ENCODE results near the gene ATP4A.

DNA sequence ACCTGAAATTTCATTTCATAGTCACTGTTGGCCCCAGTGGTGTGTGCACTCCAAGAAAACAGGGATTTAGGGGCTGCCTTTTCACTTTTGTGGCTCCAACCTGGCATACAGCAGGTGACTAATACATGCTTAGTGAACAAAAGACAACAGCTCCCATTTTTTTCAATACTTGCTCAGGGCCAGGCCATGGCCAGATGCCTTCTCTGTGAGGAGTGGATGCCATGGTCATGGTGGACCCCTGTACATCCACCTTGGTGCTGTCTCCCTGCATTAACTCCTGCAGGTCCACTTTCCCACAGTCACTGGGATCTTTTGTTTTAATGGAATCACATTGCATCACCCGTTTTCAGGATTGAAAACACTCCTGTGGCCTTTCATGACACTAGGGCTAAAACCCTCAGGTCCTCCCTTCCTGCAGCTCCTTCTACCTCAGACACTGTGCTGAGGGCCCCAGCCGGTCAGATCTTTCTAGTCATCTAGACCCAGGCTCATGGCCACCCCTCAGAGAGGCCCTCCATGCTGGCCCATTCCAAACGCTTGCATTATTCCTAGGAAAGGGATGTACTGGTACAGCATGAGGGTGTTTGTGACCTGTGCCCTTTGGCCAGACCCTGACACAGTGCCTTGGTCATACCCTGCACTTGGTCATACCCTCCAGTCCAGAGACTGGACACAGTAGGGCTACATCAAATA, 19.2 kb downstream of the ATP4A start:
- TF ChIP-seq, protein P1, sequence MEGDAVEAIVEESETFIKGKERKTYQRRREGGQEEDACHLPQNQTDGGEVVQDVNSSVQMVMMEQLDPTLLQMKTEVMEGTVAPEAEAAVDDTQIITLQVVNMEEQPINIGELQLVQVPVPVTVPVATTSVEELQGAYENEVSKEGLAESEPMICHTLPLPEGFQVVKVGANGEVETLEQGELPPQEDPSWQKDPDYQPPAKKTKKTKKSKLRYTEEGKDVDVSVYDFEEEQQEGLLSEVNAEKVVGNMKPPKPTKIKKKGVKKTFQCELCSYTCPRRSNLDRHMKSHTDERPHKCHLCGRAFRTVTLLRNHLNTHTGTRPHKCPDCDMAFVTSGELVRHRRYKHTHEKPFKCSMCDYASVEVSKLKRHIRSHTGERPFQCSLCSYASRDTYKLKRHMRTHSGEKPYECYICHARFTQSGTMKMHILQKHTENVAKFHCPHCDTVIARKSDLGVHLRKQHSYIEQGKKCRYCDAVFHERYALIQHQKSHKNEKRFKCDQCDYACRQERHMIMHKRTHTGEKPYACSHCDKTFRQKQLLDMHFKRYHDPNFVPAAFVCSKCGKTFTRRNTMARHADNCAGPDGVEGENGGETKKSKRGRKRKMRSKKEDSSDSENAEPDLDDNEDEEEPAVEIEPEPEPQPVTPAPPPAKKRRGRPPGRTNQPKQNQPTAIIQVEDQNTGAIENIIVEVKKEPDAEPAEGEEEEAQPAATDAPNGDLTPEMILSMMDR (IDR thresholded peaks at IDR 0.05 in 4 of 5, conservative IDR thresholded peaks at IDR 0.05 in 1 of 5), result no peak
- TF ChIP-seq POLR2A (IDR thresholded peaks at IDR 0.05), result no peak

Measured in gastrocnemius medialis (tissue), 4 donors.